Tibial artery (tissue), 4 donors: ENCODE results near the gene HES2.

Experiments
- DNase-seq, 2 donors: peaks; one replicate each; pipeline ENCODE4 v3.0.0-alpha.2; 2019
- H3K27ac ChIP-seq, 2 donors: fragments of 200-600 bp; sonication (generic) in 1 of 2; 1 replicate in 1 of 2; 2 replicates in 1 of 2; pipeline ENCODE4 v1.5.1; 2018 to 2019; ENCODE audit warnings: mild to moderate bottlenecking in 1 of 2
- H3K27me3 ChIP-seq, 2 donors: fragments of 200-600 bp; sonication (generic) in 1 of 2; one replicate each; pipeline versions ENCODE4 v1.5.1 to v1.6.0; 2016 to 2019
- H3K36me3 ChIP-seq, 3 donors: fragments of 200-600 bp; sonication (generic) in 2 of 3; one replicate each; pipeline ENCODE4 v1.5.1; 2016 to 2019; ENCODE audit warnings: mild to moderate bottlenecking in 2 of 3
- H3K4me1 ChIP-seq, 4 donors: fragments of 200-600 bp; sonication (generic) in 2 of 4; 1 replicate in 3 of 4; 2 replicates in 1 of 4; pipeline ENCODE4 v1.5.1; 2016 to 2019
- H3K4me3 ChIP-seq, 2 donors: fragments of 200-600 bp; sonication (generic) in 1 of 2; 1 replicate in 1 of 2; 2 replicates in 1 of 2; pipeline ENCODE4 v1.5.1; 2018 to 2019; ENCODE audit warnings: mild to moderate bottlenecking in 2 of 2
- H3K9me3 ChIP-seq, 3 donors: fragments of 200-600 bp; sonication (generic) in 1 of 3; one replicate each; pipeline ENCODE4 v1.5.1; 2016 to 2019
- intact Hi-C: fragments of 100-400 bp; cut with DNase I; formaldehyde crosslinking; loops from one replicate; pipeline ENCODE4 v1.15.0; 2023; ENCODE audit warnings: low total_unique reads
- TF ChIP-seq, protein P1 (sequence below), 2 experiments: fragments of 200-600 bp in 1 of 2; fragments of 450-650 bp in 1 of 2; IDR thresholded peaks; one replicate each; pipeline ENCODE4 v1.5.1; 2017 to 2019; ENCODE audit warnings: antibody characterized with exemption in 2 of 2, mild to moderate bottlenecking in 1 of 2, moderate library complexity in 1 of 2

Gene HES2

GRCh38 chr1:6385488-6386191 lies 34.1 kb downstream of the HES2 start:
- no peak for DNase-seq
- TF ChIP-seq, protein P1, sequence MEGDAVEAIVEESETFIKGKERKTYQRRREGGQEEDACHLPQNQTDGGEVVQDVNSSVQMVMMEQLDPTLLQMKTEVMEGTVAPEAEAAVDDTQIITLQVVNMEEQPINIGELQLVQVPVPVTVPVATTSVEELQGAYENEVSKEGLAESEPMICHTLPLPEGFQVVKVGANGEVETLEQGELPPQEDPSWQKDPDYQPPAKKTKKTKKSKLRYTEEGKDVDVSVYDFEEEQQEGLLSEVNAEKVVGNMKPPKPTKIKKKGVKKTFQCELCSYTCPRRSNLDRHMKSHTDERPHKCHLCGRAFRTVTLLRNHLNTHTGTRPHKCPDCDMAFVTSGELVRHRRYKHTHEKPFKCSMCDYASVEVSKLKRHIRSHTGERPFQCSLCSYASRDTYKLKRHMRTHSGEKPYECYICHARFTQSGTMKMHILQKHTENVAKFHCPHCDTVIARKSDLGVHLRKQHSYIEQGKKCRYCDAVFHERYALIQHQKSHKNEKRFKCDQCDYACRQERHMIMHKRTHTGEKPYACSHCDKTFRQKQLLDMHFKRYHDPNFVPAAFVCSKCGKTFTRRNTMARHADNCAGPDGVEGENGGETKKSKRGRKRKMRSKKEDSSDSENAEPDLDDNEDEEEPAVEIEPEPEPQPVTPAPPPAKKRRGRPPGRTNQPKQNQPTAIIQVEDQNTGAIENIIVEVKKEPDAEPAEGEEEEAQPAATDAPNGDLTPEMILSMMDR (IDR thresholded peaks at IDR 0.05), result no peak
- no peak overlapping the region for H3K4me3 ChIP-seq
- intact Hi-C loops, result loop anchor here (2.0 kb wide), 1 partner anchor 19 kb away; no protein-coding TSS in a partner anchor
- H3K36me3 ChIP-seq, result no peaks in the 10 kb centered on the region
- no peaks in the 10 kb centered on the region for H3K27me3 ChIP-seq
- no peaks in the 10 kb centered on the region for H3K9me3 ChIP-seq
- H3K27ac ChIP-seq, result no peak overlapping the region
- peaks cover 0 to 8% (median 0%) of the 10 kb centered on the region in 4 donors for H3K4me1 ChIP-seq

DNA sequence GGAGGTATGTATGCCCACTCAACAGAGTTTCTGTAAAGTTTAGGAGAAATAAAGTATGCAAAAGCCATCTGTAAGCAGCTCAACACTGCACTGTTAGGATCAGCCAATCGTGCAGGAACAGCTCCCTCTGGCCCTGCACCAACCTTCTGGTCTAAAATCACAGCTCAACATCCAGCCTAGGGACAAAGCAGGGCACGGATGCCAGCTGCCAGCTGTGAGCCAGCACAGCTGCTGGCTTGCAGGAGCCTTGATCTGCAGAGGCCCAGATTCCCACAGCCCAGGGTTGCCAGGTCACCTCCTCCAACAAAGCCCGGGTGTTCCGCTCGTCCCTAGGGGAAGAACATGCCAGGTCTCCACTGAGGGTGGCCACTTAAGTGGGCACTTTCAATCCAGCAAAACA lies 34.8 kb downstream of the HES2 start:
- Histone ChIP-seq H3K27me3 (no peaks in the 10 kb centered on the region), H3K36me3 (no peaks in the 10 kb centered on the region), H3K4me1 (peaks cover 0 to 8% (median 0%) of the 10 kb centered on the region in 4 donors), H3K9me3 (peaks cover 0 to 2% (median 0%) of the 10 kb centered on the region in 3 donors), H3K27ac (no peak overlapping the region), H3K4me3 (no peak overlapping the region)
- intact Hi-C loops, result no loop called here
- TF ChIP-seq, protein P1 (IDR thresholded peaks at IDR 0.05), result no peak
- DNase-seq, result no peak

- H3K4me1 ChIP-seq, result peaks cover 0 to 8% (median 0%) of the 10 kb centered on the region in 4 donors
- H3K9me3 ChIP-seq, result peaks cover 0 to 5% (median 0%) of the 10 kb centered on the region in 3 donors
- H3K36me3 ChIP-seq, result no peaks in the 10 kb centered on the region
- no peak for DNase-seq
- intact Hi-C loops, result no loop called here
- TF ChIP-seq, protein P1 (IDR thresholded peaks at IDR 0.05), result no peak
- H3K27me3 ChIP-seq, result no peaks in the 10 kb centered on the region
- H3K27ac ChIP-seq, result no peak overlapping the region
- H3K4me3 ChIP-seq, result no peak overlapping the region
These were observed 35.6 kb downstream of the HES2 start for GRCh38 chr1:6384135-6384534.

DNA sequence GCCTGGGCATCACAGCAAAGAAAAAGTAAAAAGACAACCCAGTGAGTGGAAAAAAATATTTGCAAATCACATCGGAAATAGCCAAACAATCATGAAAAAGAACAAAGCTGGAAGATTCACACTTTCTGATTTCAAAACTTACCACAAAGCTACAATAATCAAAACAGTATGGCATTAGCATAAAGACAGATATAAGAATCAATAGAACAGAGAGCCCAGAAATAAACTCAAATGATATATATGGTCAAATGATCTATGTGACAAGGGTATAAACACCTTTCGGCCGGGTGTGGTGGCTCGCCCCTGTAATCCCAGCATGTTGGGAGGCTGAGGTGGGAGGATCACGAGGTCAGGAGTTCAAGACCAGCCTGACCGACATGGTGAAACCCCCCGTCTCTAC lies 39.7 kb downstream of the HES2 start:
- no peak for DNase-seq
- intact Hi-C loops, result no loop called here
- TF ChIP-seq, protein P1 (IDR thresholded peaks at IDR 0.05), result no peak
- H3K9me3 ChIP-seq, result peaks cover 0 to 5% (median 0%) of the 10 kb centered on the region in 3 donors
- H3K27me3 ChIP-seq, result no peaks in the 10 kb centered on the region
- H3K4me3 ChIP-seq, result no peak overlapping the region
- no peaks in the 10 kb centered on the region for H3K4me1 ChIP-seq
- no peak overlapping the region for H3K27ac ChIP-seq
- H3K36me3 ChIP-seq, result no peaks in the 10 kb centered on the region

DNA sequence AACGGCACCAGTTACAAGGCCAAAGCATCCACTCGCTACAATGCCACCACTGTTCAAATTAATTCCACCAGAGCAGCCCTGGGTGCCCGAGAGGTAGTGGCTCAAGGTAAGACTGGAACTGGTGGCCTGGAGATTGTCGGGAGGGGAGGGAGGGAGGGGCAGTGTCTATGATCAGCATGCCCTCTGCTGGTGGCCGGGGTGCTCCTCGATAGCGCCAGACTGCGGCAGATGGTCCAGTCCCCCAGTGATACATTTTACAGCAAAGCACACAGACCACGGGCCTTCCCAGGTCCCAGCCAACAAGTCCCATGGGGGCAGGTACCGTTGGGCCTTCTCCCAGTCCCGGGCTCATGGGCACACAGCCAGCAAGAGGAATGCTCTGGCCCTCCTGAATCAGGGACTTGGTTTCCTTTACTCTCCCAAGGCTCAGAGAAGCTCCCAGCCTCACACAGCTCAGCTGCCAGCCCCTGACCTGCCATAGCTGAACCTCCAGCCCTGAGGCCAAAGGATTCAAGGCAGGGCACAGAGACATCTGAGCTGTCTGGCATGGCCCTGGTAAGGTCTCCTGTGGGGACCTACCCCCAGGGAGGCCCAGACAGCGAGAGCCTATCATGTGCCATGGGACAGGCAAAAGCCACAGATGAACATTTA lies 41.5 kb downstream of the HES2 start:
- no peaks in the 10 kb centered on the region for H3K27me3 ChIP-seq
- no peak overlapping the region for H3K27ac ChIP-seq
- DNase-seq, result no peak
- H3K9me3 ChIP-seq, result peaks cover 0 to 5% (median 0%) of the 10 kb centered on the region in 3 donors
- H3K36me3 ChIP-seq, result no peaks in the 10 kb centered on the region
- TF ChIP-seq, protein P1 (IDR thresholded peaks at IDR 0.05), result no peak
- H3K4me3 ChIP-seq, result no peak overlapping the region
- intact Hi-C loops, result loop anchor here (5.0 kb wide), 1 partner anchor 769 kb away; no protein-coding TSS in a partner anchor
- no peaks in the 10 kb centered on the region for H3K4me1 ChIP-seq
